K562 (cell line): Measurements from ENCODE around the gene HMX1. TPM values are rescaled to one million over a fixed set of nuclear protein-coding genes. Genes with fewer than 3 reads are reported as not detected.

Experiments
- ATAC-seq: fragments of 200-7000 bp; cut with Tn5 transposase; 3 replicates; pipeline ENCODE4 v1.9.1; 2020; ENCODE audit warnings: moderate library complexity
- BruUV-seq: library from RNA; stranded (reverse); fragments of 400-500 nt; replicated peaks from 2 replicates; lab custom pipeline; 2021; lab: Mats Ljungman, UMichigan
- CTCF ChIA-PET: fragments of 300-600 bp; formaldehyde crosslinking; extraction: SDS; loops from one replicate; lab custom pipeline; 2021; ENCODE audit warnings: low intra/inter-chr PET ratio; lab: Yijun Ruan, JAX
- POLR2A ChIA-PET: fragments of 300-600, 350-650 bp; sonication (Branson Sonifier 250); formaldehyde crosslinking; extraction: SDS; loops from one replicate; lab custom pipeline; 2021; ENCODE audit warnings: antibody characterized with exemption, inconsistent platforms; lab: Yijun Ruan, JAX
- DNase-seq, 4 experiments: peaks; one replicate each; pipeline versions ENCODE4 v3.0.0 to v3.0.0-alpha.2; 2011 to 2018; ENCODE audit warnings: low spot score in 3 of 4, mixed read lengths in 3 of 4; ENCODE audit errors: extremely low read depth in 1 of 4
- FAIRE-seq: peaks from 2 replicates; lab custom pipeline; 2011; peaks lifted over from hg19 to GRCh38; lab: Jason Lieb, UNC
- H2AFZ ChIP-seq: 2 replicates; pipeline ENCODE4 v1.6.0; 2011; ENCODE audit warnings: low read depth, low read length, control low read depth, inconsistent platforms
- H3K27ac ChIP-seq: fragments of 200-600 bp; 3 replicates; pipeline ENCODE4 v1.8.0; 2011; ENCODE audit warnings: low read depth, mild to moderate bottlenecking, control low read depth, inconsistent platforms, low read length, moderate library complexity, mixed read lengths; ENCODE audit errors: extremely low read depth
- H3K27me3 ChIP-seq, 2 experiments: fragments of 300-600 bp in 1 of 2; 2 replicates in 1 of 2; 3 replicates in 1 of 2; pipeline versions ENCODE4 v1.6.0 to v1.8.0; 2011; ENCODE audit warnings: inconsistent platforms in 2 of 2, low read length in 2 of 2, mild to moderate bottlenecking in 1 of 2, mixed read lengths in 1 of 2, moderate library complexity in 1 of 2; ENCODE audit not compliant: control insufficient read depth in 2 of 2, insufficient read depth in 2 of 2
- H3K36me3 ChIP-seq: fragments of 300-600 bp; 3 replicates; pipeline ENCODE4 v1.8.0; 2011; ENCODE audit warnings: mild to moderate bottlenecking, low read length, inconsistent platforms; ENCODE audit not compliant: control insufficient read depth, insufficient read depth
- H3K4me1 ChIP-seq, 2 experiments: fragments of 200-600 bp in 1 of 2; replicated peaks in 1 of 2; 2 replicates in 1 of 2; 3 replicates in 1 of 2; pipeline versions ENCODE4 v1.5.1 to v1.8.0; 2011; ENCODE audit warnings: inconsistent platforms in 2 of 2, low read length in 2 of 2, mild to moderate bottlenecking in 1 of 2, mixed read lengths in 1 of 2, moderate library complexity in 1 of 2; ENCODE audit not compliant: control insufficient read depth in 2 of 2, insufficient read depth in 2 of 2
- H3K4me2 ChIP-seq: 2 replicates; pipeline ENCODE4 v1.6.1; 2011; ENCODE audit warnings: low read length, control low read depth, inconsistent platforms, mixed read lengths; ENCODE audit not compliant: insufficient read depth
- H3K4me3 ChIP-seq: fragments of 200-600 bp; sonication (generic), shearing (Covaris generic); 2 replicates; pipeline ENCODE4 v1.5.1; 2016; ENCODE audit warnings: control low read depth, inconsistent platforms
- H3K79me2 ChIP-seq: fragments of 200-600 bp; 3 replicates; pipeline ENCODE4 v1.8.0; 2011; ENCODE audit warnings: low read length, inconsistent platforms; ENCODE audit not compliant: control insufficient read depth, insufficient read depth
- H3K9ac ChIP-seq, 2 experiments: 2 replicates each; pipeline versions ENCODE4 v1.6.0 to v1.6.1; 2011; ENCODE audit warnings: low read depth in 2 of 2, low read length in 2 of 2, control low read depth in 1 of 2, inconsistent platforms in 1 of 2, mild to moderate bottlenecking in 1 of 2, mixed read lengths in 1 of 2; ENCODE audit not compliant: insufficient read depth in 1 of 2
- H3K9me1 ChIP-seq: one replicate; pipeline ENCODE4 v1.6.0; 2011; ENCODE audit warnings: inconsistent platforms, mild to moderate bottlenecking, low read length, moderate library complexity; ENCODE audit not compliant: control insufficient read depth, insufficient read depth
- H3K9me3 ChIP-seq: replicated peaks from 2 replicates; pipeline ENCODE4 v1.5.1; 2011; ENCODE audit warnings: low read depth, low read length, inconsistent platforms; ENCODE audit not compliant: control insufficient read depth, insufficient read depth
- H4K20me1 ChIP-seq: replicated peaks from 2 replicates; pipeline ENCODE4 v1.6.1; 2011; ENCODE audit warnings: low read length, inconsistent platforms, mixed read lengths; ENCODE audit not compliant: control insufficient read depth, insufficient read depth
- CAMTA2 ChIP-seq: fragments of 250-450 bp; sonication (Bioruptor Pico); conservative IDR thresholded peaks from 2 replicates; pipeline ENCODE4 v1.5.1; 2022
- FOSL1 ChIP-seq: fragments of 200-800 bp; sonication (Bioruptor generic); conservative IDR thresholded peaks from 2 replicates; pipeline ENCODE4 v1.6.1; 2016; ENCODE audit warnings: missing genetic modification characterization, missing compliant biosample characterization
- NR4A1 ChIP-seq, 2 experiments: fragments of 250-450 bp in 1 of 2; fragments of 450-650 bp in 1 of 2; sonication (Bioruptor Pico) in 1 of 2; IDR thresholded peaks; 2 replicates each; pipeline versions ENCODE4 v1.4.0 to v1.6.1; 2016 to 2020; ENCODE audit warnings: mild to moderate bottlenecking in 2 of 2, missing compliant biosample characterization in 1 of 2, missing genetic modification characterization in 1 of 2, moderate library complexity in 1 of 2
- ZNF316 ChIP-seq: fragments of 450-650 bp; IDR thresholded peaks from 2 replicates; pipeline ENCODE4 v1.6.1; 2016
- ZNF696 ChIP-seq: fragments of 250-450 bp; sonication (Bioruptor Pico); conservative IDR thresholded peaks from 2 replicates; pipeline ENCODE4 v1.4.0; 2020; ENCODE audit warnings: mild to moderate bottlenecking, moderate library complexity
- WGBS: fragments of 100-300 bp; shearing (Covaris generic); methylation state at CpG from one replicate; pipeline ENCODE4 v1.1.6; 2016; ENCODE audit warnings: low coverage, mixed read lengths; ENCODE audit not compliant: insufficient coverage; ENCODE audit errors: missing lambda C conversion rate; 5-methylcytosine and 5-hydroxymethylcytosine counted together
- in situ Hi-C: fragments of 300-500 bp; cut with MboI; formaldehyde crosslinking; loops from 4 replicates; pipeline ENCODE4 v1.15.0; 2018; ENCODE audit warnings: inconsistent platforms, mixed read lengths
- intact Hi-C: fragments of 100-400 bp; cut with micrococcal nuclease; formaldehyde crosslinking; loops from 2 replicates; pipeline ENCODE4 v1.14.2; 2022
- polyA plus RNA-seq, 8 experiments: library from polyadenylated mRNA; depleted of rRNA in 4 of 8; stranded (reverse) in 5 of 8; unstranded in 3 of 8; fragments of >200 nt; fragmentation: Nextera tagmentation in 2 of 8; fragmentation: Illumina TruSeq in 1 of 8; extraction: Ambion mirVana in 2 of 8; extraction: Trizol in 1 of 8; gene quantifications; 2 replicates each; pipeline versions ENCODE4 v1.2.1 to v1.2.3, GENCODE V29; 2011 to 2014; ENCODE audit warnings: inconsistent platforms in 1 of 8, missing spikeins in 1 of 8
- total RNA-seq, 7 experiments: library from RNA; depleted of rRNA in 6 of 7; stranded (reverse); fragments of >200 nt in 6 of 7; fragmentation: Illumina TruSeq in 2 of 7; extraction: Trizol in 2 of 7; gene quantifications; 2 replicates each; pipeline versions ENCODE4 v1.2.1 to v1.2.3, GENCODE V29; 2011 to 2021; ENCODE audit warnings: low replicate concordance in 1 of 7

Gene HMX1
- total and polyA plus RNA-seq, 9 of the 15 experiments (the other 6 are each of a cell fraction or from before 2014, with no cell fraction given): not detected

DNA sequence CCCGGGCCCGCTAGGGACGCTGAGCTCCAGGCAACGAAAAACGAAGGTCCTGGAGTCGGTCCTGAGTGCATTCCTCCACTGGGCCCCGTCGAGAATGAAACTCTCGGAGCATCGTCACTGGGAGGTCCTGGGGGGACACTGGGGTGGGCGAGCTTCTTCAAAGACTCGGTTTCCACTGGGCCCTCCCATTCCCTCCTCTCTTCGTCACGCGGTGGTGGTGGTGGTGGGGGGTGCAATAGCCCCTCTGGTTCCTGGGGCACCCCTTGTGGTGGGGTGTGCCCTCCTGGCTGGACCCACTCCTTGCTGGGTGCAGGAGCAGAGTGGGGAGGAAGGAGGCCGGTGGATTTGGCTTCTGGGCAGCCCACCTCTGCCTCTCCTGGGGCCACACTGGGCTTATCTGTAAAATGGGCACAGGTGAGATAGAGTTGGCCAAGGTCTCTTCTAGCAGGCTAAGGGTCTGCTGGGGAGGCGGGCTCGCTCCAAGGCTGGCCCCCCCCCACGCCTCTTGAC lies 12.9 kb downstream of the HMX1 start:
- Histone ChIP-seq H3K79me2 (no peaks in the 10 kb centered on the region), H3K27ac (no peak overlapping the region), H3K9me3 (no peaks in the 10 kb centered on the region), H3K27me3 (peaks cover 8 to 57% of the 10 kb centered on the region in 2 experiments; a peak in 4 of 5 replicates), H3K4me2 (no peak overlapping the region), H4K20me1 (0 out of 2 replicates have a peak, but pooled peaks cover 1% of the 10 kb centered on the region), H2AFZ (no peak overlapping the region), H3K4me1 (peaks cover 0 to 13% of the 10 kb centered on the region in 2 experiments; a peak in 1 of 5 replicates), H3K36me3 (no peaks in the 10 kb centered on the region), H3K9ac (no peak overlapping the region), H3K9me1 (no peaks in the 10 kb centered on the region), H3K4me3 (no peak overlapping the region)
- DNase-seq (no peak), ATAC-seq (no peak), FAIRE-seq (no peak)
- CTCF ChIA-PET: no interaction called here
- in situ Hi-C loops (no loop called here), intact Hi-C loops (no loop called here)
- WGBS: 9% methylated on average over 11 of the region's 19 CpGs
- TF ChIP-seq CAMTA2 (CRISPR knock-in tag): no peak
- TF ChIP-seq FOSL1: no peak
- POLR2A ChIA-PET: interaction anchor here (0.7 kb wide), 2 partner anchors 9 to 174 kb away, joined by 3 to 4 read pairs; no protein-coding TSS in a partner anchor
- no TSS peak for BruUV-seq

- no peaks in the 10 kb centered on the region for H3K9me3 ChIP-seq
- no peak overlapping the region for H2AFZ ChIP-seq
- 14% methylated on average over 54 of the region's 74 CpGs for WGBS
- peaks cover 0 to 13% of the 10 kb centered on the region in 2 experiments; a peak in 1 of 5 replicates for H3K4me1 ChIP-seq
- FAIRE-seq (no peak), ATAC-seq (no peak), DNase-seq (no peak)
- H3K36me3 ChIP-seq: no peaks in the 10 kb centered on the region
- no peaks in the 10 kb centered on the region for H3K9me1 ChIP-seq
- CTCF ChIA-PET: no interaction called here
- peaks cover 8 to 50% of the 10 kb centered on the region in 2 experiments; a peak in 4 of 5 replicates for H3K27me3 ChIP-seq
- in situ Hi-C loops: no loop called here
- no peaks in the 10 kb centered on the region for H4K20me1 ChIP-seq
- no peak for TF ChIP-seq ZNF696 (CRISPR knock-in tag)
- TF ChIP-seq ZNF316: peak; percentile 38; the same call in 1 of the 2 replicates
- TF ChIP-seq NR4A1 (CRISPR knock-in tag; IDR thresholded peaks at IDR 0.05): no peak
- TF ChIP-seq NR4A1 (tag; IDR thresholded peaks at IDR 0.05): no peak
- H3K9ac ChIP-seq: no peak overlapping the region
- H3K27ac ChIP-seq: no peak overlapping the region
- POLR2A ChIA-PET: interaction anchor here (0.7 kb wide), 1 partner anchor 173 kb away, joined by 4 read pairs; no protein-coding TSS in a partner anchor
- no TSS peak for BruUV-seq
- no peaks in the 10 kb centered on the region for H3K79me2 ChIP-seq
- no peak overlapping the region for H3K4me2 ChIP-seq
- intact Hi-C loops: no loop called here
- H3K4me3 ChIP-seq: no peak overlapping the region
Observed at GRCh38 chr4:8857766-8858700, 13.6 kb downstream of the HMX1 start.
